IPS DF 6.9 (cell line): ENCODE measurements around the gene SMOC1.

Experiments used
- DNase-seq: peaks from one replicate; pipeline ENCODE4 v3.0.0-alpha.2; 2013; ENCODE audit warnings: low read depth, low spot score
- H3K27ac ChIP-seq: one replicate; pipeline ENCODE4 v1.5.1; 2013; ENCODE audit warnings: low read length, control low read depth
- H3K27me3 ChIP-seq: 2 replicates; pipeline ENCODE4 v1.6.1; 2013; ENCODE audit warnings: mild to moderate bottlenecking, low read length; ENCODE audit not compliant: control insufficient read depth, insufficient read depth
- H3K36me3 ChIP-seq: 2 replicates; pipeline ENCODE4 v1.6.1; 2013; ENCODE audit warnings: low read length; ENCODE audit not compliant: control insufficient read depth, insufficient read depth
- H3K4me1 ChIP-seq: 2 replicates; pipeline ENCODE4 v1.6.1; 2013; ENCODE audit warnings: low read length; ENCODE audit not compliant: control insufficient read depth, insufficient read depth
- H3K4me3 ChIP-seq: 2 replicates; pipeline ENCODE4 v1.5.1; 2013; ENCODE audit warnings: mild to moderate bottlenecking, low read length
- H3K9me3 ChIP-seq: 2 replicates; pipeline ENCODE4 v1.6.1; 2013; ENCODE audit warnings: low read length, inconsistent platforms; ENCODE audit not compliant: control insufficient read depth, insufficient read depth
- WGBS: extraction: QIAGEN DNeasy Blood & Tissue Kit; methylation state at CpG from one replicate; pipeline ENCODE4 v1.1.7; 2013; ENCODE audit warnings: mixed read lengths, missing lambda C conversion rate; ENCODE audit not compliant: insufficient read length, insufficient coverage; 5-methylcytosine and 5-hydroxymethylcytosine counted together

The SMOC1 gene

DNA sequence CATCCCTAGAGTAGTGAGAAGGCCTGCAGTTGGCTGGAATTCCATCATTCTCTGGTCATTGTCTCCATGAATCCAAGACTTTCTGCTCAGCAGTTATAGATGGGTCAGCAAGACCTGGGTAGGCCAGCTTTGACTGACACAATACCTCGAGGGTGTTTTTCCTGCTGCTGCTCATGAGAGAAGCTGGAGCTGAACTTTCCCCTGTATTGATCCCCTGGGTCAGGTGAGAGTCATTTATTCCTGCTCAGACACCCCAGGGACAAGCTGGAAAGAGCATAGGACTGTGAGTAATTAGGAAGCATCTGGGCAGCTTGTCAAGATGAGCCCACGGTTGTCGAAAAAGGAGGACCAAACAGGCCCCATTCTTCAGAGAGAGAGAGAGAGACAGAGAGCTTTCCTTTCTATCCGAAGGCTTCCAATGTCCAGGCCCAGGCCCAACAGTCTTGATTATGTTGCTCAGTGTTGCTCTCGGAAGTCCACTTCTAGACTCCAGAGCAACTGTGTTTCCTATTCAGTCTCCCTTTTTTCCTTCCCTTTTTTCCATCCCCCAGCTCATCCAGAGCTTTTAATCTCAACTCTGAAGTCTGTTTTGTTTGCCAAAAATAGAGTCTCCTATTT lies 178.4 kb downstream of the SMOC1 start:
- Histone ChIP-seq H3K27ac (no peak overlapping the region), H3K27me3 (no peaks in the 10 kb centered on the region), H3K4me1 (no peaks in the 10 kb centered on the region), H3K36me3 (no peaks in the 10 kb centered on the region), H3K9me3 (no peaks in the 10 kb centered on the region), H3K4me3 (no peak overlapping the region)
- no peak for DNase-seq
- no CpG with 5 or more reads among the region's 5 CpGs for whole genome bisulfite sequencing

DNA sequence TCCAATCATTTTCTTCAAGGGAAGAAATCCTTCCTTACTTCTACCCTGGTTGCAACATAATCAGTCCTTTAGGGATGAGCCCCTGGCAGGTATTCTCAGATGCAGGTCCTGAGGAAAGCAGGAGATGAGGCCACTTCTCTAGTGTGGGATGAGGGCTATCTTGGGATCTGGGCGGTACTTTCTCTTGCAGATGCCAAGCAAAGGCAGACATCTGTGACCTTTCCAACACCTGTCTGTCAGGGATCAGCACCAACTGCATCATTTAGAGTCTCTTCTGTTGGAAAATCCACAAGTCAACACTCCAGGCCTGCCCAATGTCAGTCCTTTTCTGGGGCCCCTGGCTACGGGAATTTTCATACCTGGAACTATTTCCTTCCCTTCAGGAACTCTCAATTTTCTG lies 180.3 kb downstream of the SMOC1 start:
- no peak overlapping the region for H3K27ac ChIP-seq
- no CpG with 5 or more reads among the region's 2 CpGs for WGBS
- DNase-seq, result no peak

DNA sequence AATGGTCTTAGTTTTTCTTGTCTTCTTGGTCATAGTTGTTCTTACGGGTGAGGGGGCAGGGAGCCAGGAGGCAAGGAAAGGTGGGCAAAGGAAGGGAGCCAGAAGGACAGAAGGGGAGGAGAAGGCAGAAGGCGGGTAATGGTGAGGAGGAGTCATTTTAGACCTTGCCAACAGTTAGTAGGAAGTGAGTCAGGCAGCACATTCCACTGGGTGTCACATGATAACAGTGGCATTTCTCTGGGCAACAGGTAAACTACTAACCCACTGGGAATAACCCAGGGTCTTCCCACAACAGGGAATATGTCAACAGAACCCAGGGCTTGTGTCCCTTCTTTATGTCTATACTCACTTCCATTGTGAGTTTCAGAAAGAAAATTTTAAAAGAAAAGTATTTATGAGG lies 181.9 kb downstream of the SMOC1 start:
- no peak for DNase-seq
- no peaks in the 10 kb centered on the region for H3K27me3 ChIP-seq
- no CpG with 5 or more reads among the region's 2 CpGs for WGBS

More for the DNA sequence above, 180.3 kb downstream of the SMOC1 start:
- H3K9me3 ChIP-seq, result no peaks in the 10 kb centered on the region
- H3K4me1 ChIP-seq, result no peaks in the 10 kb centered on the region
- no peak overlapping the region for H3K4me3 ChIP-seq
- H3K36me3 ChIP-seq, result no peaks in the 10 kb centered on the region
- H3K27me3 ChIP-seq, result no peaks in the 10 kb centered on the region

DNA sequence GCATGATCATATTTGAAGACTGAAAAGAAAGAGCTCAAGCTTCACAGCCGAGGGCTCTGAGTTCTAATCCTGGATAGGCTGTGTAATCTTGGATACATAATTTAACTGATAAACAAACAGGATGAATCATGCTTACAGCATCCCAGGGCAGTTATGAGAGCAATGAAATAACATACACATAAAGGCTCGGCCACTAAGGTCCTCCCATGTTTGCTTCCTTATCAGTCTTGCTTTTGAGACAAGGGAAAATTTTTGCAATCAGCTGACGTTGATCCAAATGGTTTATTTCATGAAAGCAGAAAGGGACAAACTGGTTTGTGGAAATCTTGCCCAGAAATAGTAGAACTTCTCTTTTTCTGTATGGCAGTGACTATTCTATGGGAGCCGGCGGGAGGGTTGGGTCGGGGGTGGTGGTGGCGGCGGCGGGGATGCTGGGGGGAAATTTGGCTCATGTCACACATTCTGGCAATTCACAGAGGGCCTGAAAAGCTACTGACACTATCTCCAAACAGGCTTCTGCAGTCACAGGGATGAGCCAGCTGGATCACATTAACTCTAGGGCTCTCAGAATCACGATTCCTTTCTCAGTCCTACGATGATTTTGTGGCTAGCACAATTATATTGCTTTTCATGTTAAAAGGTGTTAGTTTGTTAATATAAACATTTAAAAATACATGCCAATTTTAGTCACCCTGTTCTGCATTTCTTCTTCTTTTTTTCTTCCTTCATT lies 185.1 kb downstream of the SMOC1 start:
- Histone ChIP-seq H3K9me3 (no peaks in the 10 kb centered on the region), H3K27me3 (no peaks in the 10 kb centered on the region), H3K4me3 (no peak overlapping the region), H3K4me1 (no peaks in the 10 kb centered on the region), H3K36me3 (no peaks in the 10 kb centered on the region), H3K27ac (no peak overlapping the region)
- no CpG with 5 or more reads among the region's 11 CpGs for WGBS
- no peak for DNase-seq

More for the DNA sequence above, 181.9 kb downstream of the SMOC1 start:
- Histone ChIP-seq H3K27ac (no peak overlapping the region), H3K4me3 (no peak overlapping the region), H3K9me3 (no peaks in the 10 kb centered on the region), H3K36me3 (no peaks in the 10 kb centered on the region), H3K4me1 (no peaks in the 10 kb centered on the region)

DNA sequence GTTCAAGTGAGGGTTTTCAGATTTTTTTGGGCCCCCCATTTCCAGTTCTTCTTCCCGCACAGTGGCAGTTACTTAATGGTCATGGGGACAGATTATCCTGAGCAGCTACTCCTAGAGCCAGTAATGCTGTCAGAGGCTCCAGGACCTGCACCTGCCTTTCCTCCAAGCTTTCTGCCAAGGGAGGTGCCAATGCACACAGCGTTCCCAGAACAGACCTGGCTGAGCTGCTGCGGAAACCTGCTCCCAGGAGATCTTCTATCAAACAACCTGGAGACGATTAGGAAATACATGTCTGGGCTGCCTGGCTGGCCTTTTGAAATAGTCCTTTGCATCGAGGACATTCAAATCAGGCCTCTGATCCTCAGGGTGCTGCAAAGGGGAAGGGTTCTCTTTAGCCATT lies 188.6 kb downstream of the SMOC1 start:
- H3K4me3 ChIP-seq, result no peak overlapping the region
- H3K4me1 ChIP-seq, result no peaks in the 10 kb centered on the region
- no CpG with 5 or more reads among the region's 5 CpGs for WGBS
- H3K9me3 ChIP-seq, result no peaks in the 10 kb centered on the region; the same call in 1 of the 2 replicates
- no peak for DNase-seq
- no peaks in the 10 kb centered on the region for H3K27me3 ChIP-seq
- no peaks in the 10 kb centered on the region for H3K36me3 ChIP-seq
- H3K27ac ChIP-seq, result no peak overlapping the region

DNA sequence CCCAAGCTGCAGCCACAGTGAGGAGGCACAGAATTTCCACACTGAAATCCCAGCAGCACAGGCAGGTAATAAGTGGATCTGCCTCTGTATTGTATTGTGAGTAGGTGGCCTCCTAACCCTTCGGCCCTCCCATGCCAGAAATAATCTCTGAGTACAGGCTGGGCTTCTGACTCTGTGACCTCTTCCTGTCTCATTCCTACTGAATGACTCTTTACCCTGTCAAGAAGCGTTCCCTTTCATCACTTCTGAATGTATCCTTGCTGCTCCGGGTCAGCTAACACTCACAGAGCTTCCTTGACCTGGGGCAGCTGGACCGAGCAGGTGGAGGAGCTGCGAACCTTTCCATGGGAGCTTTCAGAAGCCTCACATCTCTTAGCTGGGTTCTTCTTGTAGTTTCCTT lies 190.0 kb downstream of the SMOC1 start:
- Histone ChIP-seq H3K4me1 (no peaks in the 10 kb centered on the region), H3K27ac (no peak overlapping the region), H3K27me3 (no peaks in the 10 kb centered on the region), H3K4me3 (no peak overlapping the region), H3K9me3 (no peaks in the 10 kb centered on the region; the same call in 1 of the 2 replicates), H3K36me3 (no peaks in the 10 kb centered on the region)
- no peak for DNase-seq
- no CpG with 5 or more reads among the region's 5 CpGs for WGBS

DNA sequence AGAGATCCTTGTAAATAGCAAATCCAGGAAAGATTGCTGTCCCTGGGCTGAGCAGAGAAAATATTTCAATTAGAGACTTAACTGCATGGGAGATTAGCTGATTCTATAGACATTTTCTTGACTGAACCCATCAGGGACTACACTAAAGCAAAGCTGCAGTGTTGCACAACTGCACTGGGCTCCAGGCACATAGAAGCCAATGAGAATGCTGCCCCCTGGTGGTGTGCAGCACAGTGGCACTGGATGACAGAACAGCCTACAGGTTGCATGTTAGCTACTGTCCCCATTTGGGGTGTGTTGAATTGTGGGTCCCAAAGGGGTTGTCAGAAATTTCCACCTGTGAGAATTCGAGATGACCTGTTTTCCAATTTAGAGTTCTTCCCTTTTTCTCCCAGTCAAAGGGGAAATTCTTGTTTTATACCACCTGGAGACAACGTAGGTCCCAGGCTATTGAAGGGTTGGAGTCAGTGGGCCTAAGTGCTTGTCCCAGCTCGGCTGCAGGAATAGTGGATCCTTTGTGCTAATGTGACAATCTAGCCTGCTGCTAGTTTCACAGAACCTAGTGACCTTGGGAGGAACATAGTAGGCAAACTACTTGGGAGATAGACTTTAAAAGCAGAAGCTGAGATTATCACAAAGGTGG lies 194.8 kb downstream of the SMOC1 start:
- Histone ChIP-seq H3K27ac (no peak overlapping the region), H3K4me1 (no peaks in the 10 kb centered on the region), H3K27me3 (no peaks in the 10 kb centered on the region), H3K9me3 (no peaks in the 10 kb centered on the region; the same call in 1 of the 2 replicates), H3K4me3 (no peak overlapping the region), H3K36me3 (no peaks in the 10 kb centered on the region)
- DNase-seq, result peak; percentile 58
- no CpG with 5 or more reads among the region's 3 CpGs for WGBS

DNA sequence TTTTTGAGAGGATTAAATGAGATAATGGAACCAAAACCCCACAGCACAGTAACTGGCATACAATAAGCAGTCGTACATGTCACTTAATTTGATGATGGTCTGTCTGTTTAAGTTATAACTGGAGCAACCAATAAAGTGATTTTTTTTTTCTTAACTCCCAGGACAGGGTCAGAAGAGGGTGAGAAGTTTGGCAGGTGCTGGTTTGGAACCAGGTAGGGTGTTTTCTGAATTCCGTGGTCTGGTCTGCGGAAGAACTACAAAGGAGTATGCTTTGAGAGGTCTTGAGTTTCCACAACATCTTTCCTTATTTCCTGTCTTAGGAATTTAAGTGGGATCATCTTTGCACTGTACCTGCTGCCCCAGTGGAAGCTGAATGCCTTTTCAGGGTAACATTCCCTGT lies 197.8 kb downstream of the SMOC1 start:
- H3K27me3 ChIP-seq, result no peaks in the 10 kb centered on the region
- no peak overlapping the region for H3K4me3 ChIP-seq
- no peaks in the 10 kb centered on the region for H3K36me3 ChIP-seq
- no peaks in the 10 kb centered on the region for H3K9me3 ChIP-seq
- H3K4me1 ChIP-seq, result no peaks in the 10 kb centered on the region
- DNase-seq, result no peak
- no CpG with 5 or more reads among the region's 3 CpGs for WGBS
- H3K27ac ChIP-seq, result no peak overlapping the region

DNA sequence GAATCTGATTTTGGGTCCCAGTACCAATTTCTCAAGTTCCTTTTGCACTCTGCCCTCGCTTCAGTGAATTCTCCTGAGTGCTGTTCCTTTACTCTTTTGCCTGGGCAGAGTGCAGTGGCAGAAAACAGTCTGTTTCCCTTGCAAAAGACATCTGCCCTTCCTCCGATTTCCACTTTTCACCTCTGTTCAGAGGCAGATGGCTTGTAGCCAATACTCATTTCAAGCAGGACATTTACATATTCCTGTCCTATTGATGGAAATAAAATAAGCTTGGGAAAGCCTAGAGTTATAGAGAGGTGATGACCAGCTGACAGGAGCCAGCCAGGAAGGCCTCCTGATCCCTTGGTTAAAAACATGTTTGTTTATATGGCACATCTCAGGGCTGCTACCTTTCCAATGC lies 198.5 kb downstream of the SMOC1 start:
- H3K27me3 ChIP-seq, result no peaks in the 10 kb centered on the region
- no peaks in the 10 kb centered on the region for H3K36me3 ChIP-seq
- H3K27ac ChIP-seq, result no peak overlapping the region
- WGBS, result no CpG with 5 or more reads among the region's 2 CpGs
- no peak overlapping the region for H3K4me3 ChIP-seq
- H3K4me1 ChIP-seq, result no peaks in the 10 kb centered on the region
- DNase-seq, result no peak
- no peaks in the 10 kb centered on the region for H3K9me3 ChIP-seq

DNA sequence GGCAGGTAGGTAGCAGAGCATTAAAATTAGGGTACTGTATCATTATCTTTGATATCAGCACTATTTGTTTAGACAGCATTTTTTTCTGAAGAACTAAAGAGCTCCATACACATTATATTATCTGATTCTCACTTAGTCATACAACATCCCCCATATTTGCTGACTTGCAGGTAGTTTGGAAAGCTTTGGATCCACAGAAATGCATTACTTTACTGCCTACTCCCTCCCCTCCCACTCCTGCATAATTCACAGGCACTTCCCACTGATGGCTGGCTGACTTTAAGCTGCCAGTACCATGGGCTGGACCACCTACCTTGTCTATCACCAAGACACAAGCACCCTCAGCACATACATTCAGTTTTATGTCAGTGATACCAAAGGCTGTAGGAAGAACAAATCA lies 199.1 kb downstream of the SMOC1 start:
- no peak for DNase-seq
- Histone ChIP-seq H3K4me3 (no peak overlapping the region), H3K27ac (no peak overlapping the region), H3K27me3 (no peaks in the 10 kb centered on the region), H3K9me3 (no peaks in the 10 kb centered on the region), H3K4me1 (no peaks in the 10 kb centered on the region), H3K36me3 (no peaks in the 10 kb centered on the region)
